ENCODE measurements around the gene STAG3. TPM values are rescaled to one million over a fixed set of nuclear protein-coding genes. Genes with fewer than 3 reads are reported as not detected.

STAG3 gene
- total and polyA plus RNA-seq, 9 of the 15 experiments (the other 6 are each of a cell fraction or from before 2014, with no cell fraction given) = 0.54 to 2.5 (median 1.7) TPM

DNA sequence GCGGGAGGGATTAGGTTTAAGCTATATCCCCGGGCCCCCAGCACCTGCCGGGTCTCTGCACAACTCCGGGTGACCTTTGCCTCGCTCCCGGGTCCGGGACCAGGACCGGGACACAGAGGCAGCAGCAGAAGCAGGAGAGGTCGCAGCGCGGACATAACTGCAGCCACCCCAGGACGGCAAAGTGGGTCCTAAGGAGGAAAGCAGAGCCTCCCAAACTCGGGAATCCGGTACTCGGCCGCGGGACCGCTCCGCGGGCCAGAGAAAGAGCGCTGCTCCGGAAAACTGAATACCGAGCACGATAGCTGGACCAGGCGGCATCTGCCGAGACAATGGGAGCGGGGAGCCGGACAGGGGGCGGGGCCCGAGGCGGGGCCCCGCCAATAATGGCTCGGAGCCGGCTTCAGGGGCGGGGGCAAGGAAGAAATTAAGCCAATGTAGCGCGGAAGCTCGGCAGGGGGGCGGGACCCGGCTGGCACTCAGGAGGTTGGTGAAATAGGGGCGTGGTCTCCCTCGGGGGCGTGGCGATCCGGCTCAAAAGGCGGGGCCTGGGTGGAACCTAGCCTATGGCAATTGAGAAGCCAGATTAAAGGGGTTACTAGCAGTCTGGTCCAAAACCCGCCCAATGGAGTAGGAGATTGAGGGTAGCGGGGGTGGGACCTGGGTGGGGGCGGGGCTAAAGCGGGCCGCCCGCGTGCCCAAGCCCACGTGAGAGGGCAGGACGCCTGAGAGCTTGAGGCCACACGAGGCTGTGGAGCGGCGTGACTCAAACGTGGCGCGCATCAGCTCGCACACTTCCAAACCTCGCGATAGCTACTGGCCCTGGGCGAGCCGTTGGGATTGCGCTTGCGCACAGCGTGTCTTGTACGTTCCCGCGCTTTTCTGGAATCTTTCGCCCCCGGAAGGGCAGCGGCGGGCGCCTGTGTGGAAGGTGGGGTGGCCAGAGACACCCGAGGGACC is at the start of gene STAG3, which contains the start of gene GPC2 (continued):
- TF ChIP-seq CHD7 (IDR thresholded peaks at IDR 0.05; ENCODE audit: low read depth, low read length) (no peak), RUNX1 (IDR thresholded peaks at IDR 0.05; ENCODE audit: low read depth) (no peak), HNRNPUL1 (IDR thresholded peaks at IDR 0.05; ENCODE audit: low read length) (no peak), XRCC4 (IDR thresholded peaks at IDR 0.05; ENCODE audit: extremely low read depth, insufficient read depth, insufficient read length) (no peak), NFRKB (IDR thresholded peaks at IDR 0.05; ENCODE audit: low read depth) (no peak), NFIX (CRISPR knock-in tag; IDR thresholded peaks at IDR 0.05; ENCODE audit: low read depth) (no peak), RBM22 (IDR thresholded peaks at IDR 0.05; ENCODE audit: low read depth, low read length, poor library complexity, severe bottlenecking) (no peak), MYNN (IDR thresholded peaks at IDR 0.05) (no peak), MYNN (CRISPR knock-in tag; IDR thresholded peaks at IDR 0.05) (no peak), HDAC3 (IDR thresholded peaks at IDR 0.05; ENCODE audit: borderline replicate concordance, partially characterized antibody) (no peak), CLOCK (CRISPR knock-in tag; IDR thresholded peaks at IDR 0.05; ENCODE audit: borderline replicate concordance) (no peak), GATA2 (CRISPR knock-in tag; IDR thresholded peaks at IDR 0.05) (no peak), CHD1 (IDR thresholded peaks at IDR 0.05; ENCODE audit: low read length) (no peak)

Measured in K562 (cell line).